Measurements from ENCODE around the gene FABP3. TPM values are rescaled to one million over a fixed set of nuclear protein-coding genes. Genes with fewer than 3 reads are reported as not detected.

The FABP3 gene
- total and polyA plus RNA-seq, 2 of the 13 experiments (the other 11 are each of a cell fraction or from before 2014, with no cell fraction given), result 0.21 to 0.24 TPM

GRCh38 chr1:31370565-31370964, 2.3 kb downstream of the FABP3 start:
- WGBS (ENCODE audit: low lambda C conversion rate), result 87% methylated on average over 4 of the region's 4 CpGs
- Histone ChIP-seq H2AFZ (ENCODE audit: low read length) (no peak overlapping the region), H3K79me2 (ENCODE audit: insufficient read depth, low read length) (no peaks in the 10 kb centered on the region), H3K4me3 (replicated peaks in 1 of 3; ENCODE audit: insufficient read depth in 1 of 3, low read depth in 2 of 3, low read length in 3 of 3) (no peak overlapping the region), H3K27me3 (ENCODE audit: control insufficient read depth in 1 of 2, insufficient read depth in 2 of 2, low read length in 2 of 2) (no peaks in the 10 kb centered on the region), H3K27ac (ENCODE audit: extremely low read length, insufficient read depth, low read length) (no peak overlapping the region), H3K9ac (ENCODE audit: insufficient read depth, low read depth, low read length) (no peak overlapping the region), H3K36me3 (replicated peaks in 1 of 2; ENCODE audit: control insufficient read depth in 1 of 2, insufficient read depth in 2 of 2, low read length in 2 of 2) (peaks cover 0 to 15% of the 10 kb centered on the region in 2 experiments; a peak in 1 of 5 replicates), H3K9me3 (ENCODE audit: low read length) (no peaks in the 10 kb centered on the region), H3K4me2 (ENCODE audit: low read depth, low read length) (no peak overlapping the region), H4K20me1 (ENCODE audit: insufficient read depth, low read length) (no peaks in the 10 kb centered on the region), H3K4me1 (ENCODE audit: insufficient read depth, low read length) (peaks cover 54% of the 10 kb centered on the region)
- POLR2A ChIA-PET, result interaction anchor here (0.8 to 1.8 kb wide), 2 partner anchors 24 to 74 kb away, joined by 3 to 4 read pairs; partner anchors contain the start of genes SNRNP40 and ZCCHC17
- in situ Hi-C loops (cut with HindIII; ENCODE audit: extremely low pct_ligation_motif_present, low pct_unique_long_range_greater_than_20kb) (no loop called here), intact Hi-C loops (cut with micrococcal nuclease; ENCODE audit: unreplicated experiment) (no loop called here)
- DNase-seq (ENCODE audit: low spot score) (no peak), ATAC-seq (no peak), FAIRE-seq (no peak)
- no peak for TF ChIP-seq KDM1A (CRISPR knock-in tag; IDR thresholded peaks at IDR 0.05)
- TF ChIP-seq FOXO1 (CRISPR knock-in tag; IDR thresholded peaks at IDR 0.05), result no peak
- no peak for TF ChIP-seq DBP (CRISPR knock-in tag; IDR thresholded peaks at IDR 0.05; ENCODE audit: not compliant biosample characterization)
- no peak for TF ChIP-seq SIX1 (CRISPR knock-in tag; IDR thresholded peaks at IDR 0.05; ENCODE audit: borderline replicate concordance)
- TF ChIP-seq PHB2 (IDR thresholded peaks at IDR 0.05; ENCODE audit: partially characterized antibody), result no peak
- TF ChIP-seq KMT2A (CRISPR knock-in tag; IDR thresholded peaks at IDR 0.05), result no peak
- no peak for TF ChIP-seq MIER2 (CRISPR knock-in tag; IDR thresholded peaks at IDR 0.05)
- no peak for TF ChIP-seq ZSCAN22 (CRISPR knock-in tag; IDR thresholded peaks at IDR 0.05)
- TF ChIP-seq HOXA7 (CRISPR knock-in tag; IDR thresholded peaks at IDR 0.05), result no peak
- TF ChIP-seq PAWR (CRISPR knock-in tag; IDR thresholded peaks at IDR 0.05; ENCODE audit: borderline replicate concordance), result no peak
- no peak for TF ChIP-seq ZNF691 (CRISPR knock-in tag; IDR thresholded peaks at IDR 0.05; ENCODE audit: borderline replicate concordance, low read depth)
- no peak for TF ChIP-seq ZNF367 (CRISPR knock-in tag; IDR thresholded peaks at IDR 0.05; ENCODE audit: borderline replicate concordance)
- TF ChIP-seq XRCC5 (optimal IDR thresholded peaks at IDR 0.05; ENCODE audit: low read length), result no peak
- TF ChIP-seq NCOA5 (CRISPR knock-in tag; IDR thresholded peaks at IDR 0.05), result no peak
- TF ChIP-seq JARID2 (CRISPR knock-in tag; IDR thresholded peaks at IDR 0.05; ENCODE audit: insufficient replicate concordance), result no peak
- TF ChIP-seq ZNF790 (CRISPR knock-in tag; IDR thresholded peaks at IDR 0.05; ENCODE audit: borderline replicate concordance), result no peak
- no peak for TF ChIP-seq PBX2 (CRISPR knock-in tag; IDR thresholded peaks at IDR 0.05)
- CTCF ChIA-PET (ENCODE audit: low intra/inter-chr PET ratio, low total read pairs), result no interaction called here
- no TSS peak for BruUV-seq (replicated peaks)
